ENCODE data around the gene PPFIA4.
A peak's percentile ranks its signal among the peaks of the same experiment; 100 is the strongest.

Gene PPFIA4

GRCh38 chr1:203104789-203105390, 78.6 kb downstream of the PPFIA4 start:
- no peak for FAIRE-seq

DNA sequence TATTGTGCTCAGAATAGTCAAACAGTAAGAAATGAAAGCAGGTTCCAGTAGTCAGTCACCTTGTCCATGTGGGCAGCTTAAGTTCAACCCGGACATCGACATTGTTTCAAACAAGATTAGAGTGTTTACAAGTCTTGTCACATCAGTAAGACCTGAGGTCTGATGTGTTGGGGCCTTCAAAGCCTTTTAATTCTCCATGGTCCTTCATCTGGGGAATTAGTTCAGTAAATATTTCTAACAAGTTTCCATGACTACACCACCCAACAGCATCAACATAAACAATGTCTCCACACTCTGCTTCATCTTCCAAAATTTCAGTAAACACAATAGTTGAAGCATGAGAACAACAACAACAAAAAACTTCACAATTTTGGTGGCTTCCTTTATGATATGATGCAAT, 86.2 kb downstream of the PPFIA4 start:
- no peak for FAIRE-seq

- no peak for FAIRE-seq
Observed at GRCh38 chr1:203113308-203113707, 87.0 kb downstream of the PPFIA4 start.

- FAIRE-seq: no peak
Observed at GRCh38 chr1:203114202-203114601, 87.9 kb downstream of the PPFIA4 start.

- no peak for FAIRE-seq
Observed at GRCh38 chr1:203116091-203116820, 90.0 kb downstream of the PPFIA4 start.

- FAIRE-seq: peak; percentile 19
Observed at GRCh38 chr1:203117611-203118575, 91.6 kb downstream of the PPFIA4 start.

- FAIRE-seq: no peak
Observed at GRCh38 chr1:203120325-203121153, 94.2 kb downstream of the PPFIA4 start.

DNA sequence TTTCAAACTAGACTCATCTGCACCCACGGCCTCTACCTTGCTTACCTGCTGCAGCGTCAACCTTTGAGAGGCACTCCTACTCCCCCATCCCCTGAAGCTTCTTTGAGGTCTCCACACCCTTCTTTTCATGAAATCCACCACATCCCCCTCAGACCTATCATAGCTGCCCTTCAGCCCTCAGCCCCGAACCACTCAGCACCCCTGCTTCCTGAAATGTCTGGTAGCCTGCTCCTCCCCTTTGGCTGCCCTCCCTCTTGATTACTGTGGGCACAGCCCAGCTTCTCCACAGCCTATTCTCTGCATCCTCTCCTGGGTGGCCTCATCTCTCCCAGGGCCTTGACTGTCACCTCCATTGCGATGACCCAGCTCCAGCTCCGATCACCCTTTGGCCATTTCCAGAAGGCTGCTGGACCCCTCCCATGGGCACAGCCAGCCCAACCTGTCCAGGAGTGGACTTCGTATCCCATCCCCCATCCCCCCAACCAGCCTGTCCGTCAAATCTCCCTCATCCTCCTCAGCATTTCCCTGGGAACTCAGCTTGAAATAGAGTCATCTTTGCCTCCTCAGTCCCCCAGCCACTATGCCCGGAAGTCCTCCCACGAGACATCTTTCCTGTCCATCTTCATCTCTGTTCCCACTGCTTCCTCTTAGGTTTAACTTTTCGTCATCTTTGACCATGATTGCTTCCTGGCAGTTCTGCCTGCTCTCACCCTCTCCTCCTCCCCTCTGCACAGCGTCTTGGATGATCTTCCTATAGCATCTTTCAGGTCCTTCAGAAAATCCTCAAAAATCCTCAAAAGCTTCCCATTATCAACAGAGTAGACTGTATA, 95.1 kb downstream of the PPFIA4 start:
- no peak for FAIRE-seq

DNA sequence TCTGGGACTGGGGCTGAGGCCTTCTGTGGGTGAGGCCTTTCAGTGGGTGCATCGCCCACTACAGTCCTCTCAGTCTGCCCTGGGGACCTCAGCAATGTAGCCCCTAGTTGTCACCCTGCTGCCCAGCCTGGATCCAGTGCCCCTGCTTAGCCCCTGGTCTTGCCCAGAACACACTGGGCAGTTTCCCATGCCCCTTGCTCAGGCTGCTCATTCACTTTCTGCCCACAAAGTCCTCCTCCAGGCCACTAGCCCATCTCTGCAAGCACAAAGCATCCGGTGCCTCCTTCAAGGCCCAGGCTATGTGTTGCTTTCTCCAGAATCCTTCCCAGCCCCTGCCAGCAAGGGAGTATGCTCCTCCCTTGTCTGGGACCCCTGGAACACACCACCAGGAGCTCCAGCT, 95.9 kb downstream of the PPFIA4 start:
- FAIRE-seq: no peak

DNA sequence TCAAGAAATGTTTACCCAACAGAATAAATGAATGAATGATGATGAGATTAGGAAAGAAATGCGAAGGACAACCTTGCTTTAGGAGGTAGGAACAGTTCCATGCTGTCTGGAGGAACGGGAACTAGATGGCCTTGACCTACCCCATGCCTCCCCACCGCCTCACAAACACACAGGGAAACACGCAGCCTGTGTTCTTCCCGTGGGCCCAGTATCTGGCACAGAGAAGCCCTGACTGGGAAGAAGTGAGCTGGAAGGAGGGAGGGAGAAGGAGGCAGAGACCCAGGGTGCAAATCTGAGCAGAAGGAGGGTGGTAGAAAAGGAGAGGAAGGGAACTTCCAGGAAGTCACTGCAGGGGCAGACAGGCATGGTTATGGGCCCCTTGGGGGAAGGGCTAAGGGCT, 97.7 kb downstream of the PPFIA4 start:
- no peak for FAIRE-seq

GRCh38 chr1:203124546-203125317, 98.4 kb downstream of the PPFIA4 start:
- FAIRE-seq: no peak

DNA sequence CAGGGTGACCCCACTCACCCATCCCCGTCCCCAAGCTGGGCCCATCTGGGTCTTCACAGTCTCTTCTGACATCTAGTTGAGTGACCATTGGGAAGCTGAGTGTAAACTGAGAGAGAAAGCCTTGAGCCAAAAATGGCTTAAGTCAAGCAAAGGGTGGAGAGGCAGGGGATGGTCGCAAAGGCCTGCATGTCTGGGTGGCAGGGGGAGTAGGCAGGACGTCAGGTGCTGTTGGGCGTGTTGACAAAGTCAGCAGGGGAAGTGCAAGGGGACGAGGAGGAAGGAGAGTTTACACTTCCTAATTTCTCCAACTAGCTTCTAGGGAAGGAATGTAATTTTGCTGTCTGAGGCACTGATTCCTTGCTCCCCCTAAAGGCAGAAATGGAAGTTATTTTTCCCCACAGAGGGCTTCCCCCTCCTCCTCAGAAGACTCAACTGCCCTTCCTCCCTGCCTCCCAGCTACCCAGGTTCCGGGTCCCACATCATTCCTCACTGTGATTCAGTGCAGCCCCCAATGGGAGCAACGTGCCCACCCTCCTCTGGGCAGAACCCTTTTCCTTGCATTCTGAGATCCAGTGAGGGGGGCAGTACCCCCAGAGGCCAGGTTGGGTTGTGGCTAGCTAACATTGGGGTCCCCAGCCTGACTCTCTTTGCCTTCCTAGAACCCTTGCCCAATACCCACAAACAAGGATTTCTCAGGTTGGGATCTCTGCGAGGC, 100.0 kb downstream of the PPFIA4 start:
- FAIRE-seq: no peak

DNA sequence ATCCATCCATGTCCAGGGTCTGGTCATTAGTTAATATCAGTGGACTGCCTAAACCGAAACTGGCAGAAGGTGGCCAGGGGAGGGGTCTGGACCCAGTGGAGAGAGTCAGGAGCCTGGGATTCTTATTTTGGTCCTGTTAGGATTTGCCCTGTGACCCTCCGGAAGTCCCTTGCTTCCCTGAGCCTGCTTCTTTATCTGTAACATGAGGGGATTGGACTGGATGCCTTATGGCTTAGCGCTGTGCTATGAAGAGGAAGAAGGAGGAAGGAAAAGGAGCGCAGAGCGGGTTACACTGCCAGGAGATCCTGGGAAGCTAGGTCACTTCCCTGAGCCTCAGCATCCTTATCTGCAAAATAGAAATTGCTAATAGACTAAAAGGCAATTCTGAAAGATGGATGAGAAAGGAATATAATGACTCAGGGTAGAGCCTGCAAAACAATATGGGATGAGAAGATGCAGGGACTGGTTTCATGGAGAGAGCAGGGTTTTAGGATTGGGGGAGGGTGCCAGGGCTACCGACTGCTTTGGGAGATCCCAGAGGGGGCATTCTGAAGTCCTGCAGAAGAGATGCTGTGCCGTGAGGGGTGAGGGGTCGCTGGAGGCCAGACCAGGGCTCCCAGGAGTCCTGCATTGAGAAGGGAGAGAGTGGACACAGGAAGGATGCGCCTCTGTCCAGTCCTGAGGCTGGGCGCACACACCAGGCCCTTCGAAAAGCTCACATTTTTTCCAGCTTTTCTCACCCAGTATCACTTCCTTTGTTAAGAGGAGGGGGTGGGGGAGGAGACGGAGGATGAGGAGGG, 100.8 kb downstream of the PPFIA4 start:
- no peak for FAIRE-seq

DNA sequence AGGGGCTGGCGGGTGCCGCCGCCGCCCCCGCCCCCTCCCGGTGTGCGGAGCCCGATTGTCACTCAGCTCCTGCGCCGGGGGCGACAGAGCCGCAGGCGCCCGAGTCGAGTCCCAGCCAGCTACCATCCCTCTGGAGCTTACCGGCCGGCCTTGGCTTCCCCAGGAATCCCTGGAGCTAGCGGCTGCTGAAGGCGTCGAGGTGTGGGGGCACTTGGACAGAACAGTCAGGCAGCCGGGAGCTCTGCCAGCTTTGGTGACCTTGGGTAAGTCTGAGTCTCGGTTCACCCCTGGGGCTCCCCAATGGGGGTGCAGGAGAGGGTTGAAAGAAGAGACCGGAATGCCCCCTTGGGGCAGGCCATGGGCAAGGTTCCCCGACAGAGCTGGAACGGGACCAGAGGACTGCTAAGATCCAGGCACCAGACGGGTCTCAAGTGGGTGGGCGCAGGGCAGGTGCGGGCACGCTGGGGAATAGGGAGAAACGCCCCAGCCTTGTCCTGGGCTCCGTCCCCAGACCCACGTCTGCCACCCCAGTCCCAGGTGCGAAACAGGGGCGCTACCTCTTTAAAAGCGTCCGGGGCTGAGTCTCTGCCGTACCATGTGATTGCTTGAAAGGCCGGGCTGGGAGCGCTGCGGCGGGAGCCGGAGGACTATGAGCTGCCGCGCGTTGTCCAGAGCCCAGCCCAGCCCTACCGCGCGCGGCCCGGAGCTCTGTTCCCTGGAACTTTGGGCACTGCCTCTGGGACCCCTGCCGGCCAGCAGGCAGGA, 101.6 kb downstream of the PPFIA4 start, which contains the start of gene ADORA1:
TSS of gene ADORA1 (plus strand) at position 61 of the 765 bp plus-strand sequence. CDS start 1,116 bp downstream, outside the sequence.
- no peak for FAIRE-seq

- FAIRE-seq: no peak
Observed at GRCh38 chr1:203128431-203128715, 102.1 kb downstream of the PPFIA4 start.
